ENCODE data around the gene VIPAS39. TPM values are rescaled to one million over a fixed set of nuclear protein-coding genes. Genes with fewer than 3 reads are reported as not detected.

Gene VIPAS39
- total RNA-seq, 1 donor: 29.8 TPM

DNA sequence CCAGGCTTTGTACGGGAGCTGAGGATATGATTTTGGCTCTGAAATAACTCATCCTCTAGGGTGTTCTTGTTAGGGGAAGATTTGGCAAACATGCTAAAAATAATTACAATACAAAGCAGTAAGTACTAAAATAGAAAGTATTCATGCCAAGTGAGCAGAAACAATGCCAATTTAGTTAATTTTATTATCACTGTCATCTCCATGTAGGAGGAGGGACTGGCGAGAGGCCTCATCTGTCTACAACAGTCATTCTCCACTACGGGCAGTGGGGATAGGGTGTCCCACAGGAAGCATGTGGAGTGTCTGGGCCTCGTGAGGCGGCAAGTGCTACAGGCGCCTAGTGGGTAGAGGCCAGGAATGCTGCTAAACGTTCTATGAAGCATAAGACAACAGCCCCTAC lies 37.9 kb upstream of the VIPAS39 start:
- TF ChIP-seq, protein P1, sequence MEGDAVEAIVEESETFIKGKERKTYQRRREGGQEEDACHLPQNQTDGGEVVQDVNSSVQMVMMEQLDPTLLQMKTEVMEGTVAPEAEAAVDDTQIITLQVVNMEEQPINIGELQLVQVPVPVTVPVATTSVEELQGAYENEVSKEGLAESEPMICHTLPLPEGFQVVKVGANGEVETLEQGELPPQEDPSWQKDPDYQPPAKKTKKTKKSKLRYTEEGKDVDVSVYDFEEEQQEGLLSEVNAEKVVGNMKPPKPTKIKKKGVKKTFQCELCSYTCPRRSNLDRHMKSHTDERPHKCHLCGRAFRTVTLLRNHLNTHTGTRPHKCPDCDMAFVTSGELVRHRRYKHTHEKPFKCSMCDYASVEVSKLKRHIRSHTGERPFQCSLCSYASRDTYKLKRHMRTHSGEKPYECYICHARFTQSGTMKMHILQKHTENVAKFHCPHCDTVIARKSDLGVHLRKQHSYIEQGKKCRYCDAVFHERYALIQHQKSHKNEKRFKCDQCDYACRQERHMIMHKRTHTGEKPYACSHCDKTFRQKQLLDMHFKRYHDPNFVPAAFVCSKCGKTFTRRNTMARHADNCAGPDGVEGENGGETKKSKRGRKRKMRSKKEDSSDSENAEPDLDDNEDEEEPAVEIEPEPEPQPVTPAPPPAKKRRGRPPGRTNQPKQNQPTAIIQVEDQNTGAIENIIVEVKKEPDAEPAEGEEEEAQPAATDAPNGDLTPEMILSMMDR (IDR thresholded peaks at IDR 0.05; ENCODE audit: insufficient read depth, low read depth, low read length): no peak
- no peak overlapping the region for H3K4me3 ChIP-seq (ENCODE audit: low read depth, low read length)
- no peak for DNase-seq (ENCODE audit: low read depth)

DNA sequence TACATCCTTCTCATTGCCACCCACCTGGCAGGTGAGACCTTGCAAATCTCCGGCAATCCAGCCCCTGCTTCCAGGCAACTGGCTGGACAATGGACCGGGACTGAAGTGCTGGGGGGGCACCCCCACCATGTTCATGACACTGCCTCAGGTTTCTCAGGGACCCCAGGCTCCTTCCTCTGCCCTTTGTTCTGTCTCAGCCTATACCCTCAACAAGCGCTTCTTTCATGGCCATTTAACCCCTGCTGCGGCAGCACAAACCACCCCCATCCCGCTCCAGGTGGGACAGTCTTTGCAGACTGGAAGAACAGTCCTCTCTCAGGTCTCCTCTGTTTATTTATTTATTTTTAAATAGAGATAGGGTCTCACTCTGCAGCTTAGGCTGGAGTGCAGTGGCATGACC lies 33.7 kb upstream of the VIPAS39 start:
- no peak overlapping the region for H3K4me3 ChIP-seq (ENCODE audit: low read depth, low read length)
- no peak for DNase-seq (ENCODE audit: low read depth)
- TF ChIP-seq, protein P1 (IDR thresholded peaks at IDR 0.05; ENCODE audit: insufficient read depth, low read depth, low read length): no peak

DNA sequence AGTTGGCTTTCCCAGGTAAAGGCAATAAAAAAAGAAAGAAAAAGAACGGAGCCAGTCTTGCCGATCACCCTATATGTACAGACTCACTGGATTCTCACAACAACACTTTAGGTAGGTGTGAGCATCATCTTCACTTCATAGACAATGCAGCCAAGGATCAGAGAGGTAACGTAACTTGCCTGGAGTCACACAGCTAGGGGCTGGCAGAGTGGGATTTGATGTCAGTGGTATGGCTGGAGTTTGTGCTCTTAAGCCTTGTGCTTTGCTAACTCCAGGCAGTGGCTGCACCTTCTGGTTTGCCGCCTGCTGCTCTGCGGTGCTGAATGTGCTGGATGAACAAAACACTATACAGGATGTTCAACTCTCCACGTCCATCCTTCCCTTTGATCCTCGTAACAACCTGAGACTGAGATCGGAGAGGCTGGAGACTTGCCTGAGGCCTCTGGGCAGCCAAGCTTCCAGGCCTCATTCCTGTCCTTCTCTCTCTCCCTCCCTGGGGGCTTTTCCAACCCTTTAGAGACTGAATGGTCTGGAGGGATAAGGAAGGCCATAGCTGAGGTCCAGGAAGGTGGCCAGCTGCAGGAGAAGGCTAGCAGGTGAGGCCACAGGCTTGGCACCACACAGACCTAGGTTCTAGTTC lies 33.1 kb upstream of the VIPAS39 start:
- H3K4me3 ChIP-seq (ENCODE audit: low read depth, low read length): no peak overlapping the region
- TF ChIP-seq, protein P1 (IDR thresholded peaks at IDR 0.05; ENCODE audit: insufficient read depth, low read depth, low read length): no peak
- no peak for DNase-seq (ENCODE audit: low read depth)

DNA sequence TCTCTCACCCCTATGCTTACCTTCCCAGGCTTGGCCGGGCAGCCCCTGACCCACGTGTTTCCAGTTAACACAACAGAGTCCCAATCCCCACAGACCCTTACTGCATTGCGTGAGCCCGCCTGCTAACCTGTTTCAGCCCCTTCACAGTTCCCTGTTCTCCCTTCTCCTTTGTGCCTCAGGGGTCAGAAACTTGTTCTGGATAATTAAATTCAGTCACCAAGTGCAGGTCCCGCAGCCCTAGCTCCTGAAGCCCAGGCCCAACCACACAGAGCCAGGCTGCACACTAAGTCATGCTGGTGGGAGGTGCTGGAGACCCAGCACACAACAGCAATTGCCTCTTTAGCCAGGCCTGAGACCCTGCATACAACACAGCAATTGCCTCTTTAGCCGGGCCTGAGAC lies 31.6 kb upstream of the VIPAS39 start:
- TF ChIP-seq, protein P1 (IDR thresholded peaks at IDR 0.05; ENCODE audit: insufficient read depth, low read depth, low read length): no peak
- no peak overlapping the region for H3K4me3 ChIP-seq (ENCODE audit: low read depth, low read length)
- no peak for DNase-seq (ENCODE audit: low read depth)

DNA sequence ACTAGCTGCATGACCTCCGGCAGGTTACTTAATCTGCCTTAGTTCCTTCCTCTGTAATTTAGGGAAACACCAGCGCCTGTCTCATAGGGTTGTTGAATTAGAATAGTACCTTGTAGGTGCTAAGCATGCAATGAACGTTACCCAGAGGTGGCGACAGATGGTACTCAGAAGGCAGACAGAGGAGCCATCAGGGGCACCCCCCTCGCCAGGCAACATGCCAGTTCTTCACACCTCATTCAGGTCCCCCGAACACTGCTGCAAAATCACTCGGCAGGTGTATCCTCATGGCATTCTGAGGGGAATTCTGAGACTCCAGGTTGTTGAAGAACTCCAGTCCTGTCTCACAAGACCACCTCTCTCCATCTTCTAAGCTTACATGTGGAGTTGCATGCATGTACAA lies 31.2 kb upstream of the VIPAS39 start:
- H3K4me3 ChIP-seq (ENCODE audit: low read depth, low read length): no peak overlapping the region
- TF ChIP-seq, protein P1 (IDR thresholded peaks at IDR 0.05; ENCODE audit: insufficient read depth, low read depth, low read length): no peak
- DNase-seq (ENCODE audit: low read depth): no peak

DNA sequence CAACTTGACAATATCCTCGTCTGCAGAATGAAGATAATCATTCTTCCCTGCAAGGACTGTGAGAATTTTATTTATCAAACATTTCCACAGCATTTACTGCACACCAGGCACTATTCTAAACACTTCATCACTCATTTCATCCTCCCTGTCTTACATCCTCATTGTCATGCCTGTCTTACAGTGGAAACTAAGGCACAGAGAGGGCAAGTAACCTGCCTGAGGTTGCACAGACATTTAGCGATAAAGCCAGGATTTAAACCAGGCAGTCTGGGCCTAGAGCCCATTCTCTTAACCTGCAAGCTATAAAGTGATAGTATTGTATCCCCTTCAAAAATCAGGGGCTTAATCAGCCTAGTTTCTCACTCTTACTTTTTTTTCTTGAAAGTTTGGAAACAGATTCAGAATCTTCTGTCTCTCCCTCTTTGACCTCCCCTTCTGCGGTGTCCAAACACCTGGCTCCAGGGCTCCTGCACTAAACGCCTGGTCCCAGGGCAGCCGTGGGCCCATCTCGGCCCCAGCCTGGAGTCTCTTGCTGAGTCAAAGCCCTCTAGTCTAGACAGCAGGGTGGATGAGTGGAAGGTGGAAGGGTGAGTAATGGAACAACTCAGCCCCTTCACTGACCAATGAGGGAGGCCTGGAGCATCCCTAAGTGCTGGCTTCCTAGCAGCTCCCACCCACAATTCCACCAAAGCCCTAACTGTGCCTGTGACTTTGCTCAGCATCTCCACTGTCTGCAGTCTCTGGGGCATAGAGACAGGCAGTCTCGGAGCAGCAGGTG lies 28.7 kb upstream of the VIPAS39 start:
- DNase-seq (ENCODE audit: low read depth): no peak
- TF ChIP-seq, protein P1 (IDR thresholded peaks at IDR 0.05; ENCODE audit: insufficient read depth, low read depth, low read length): no peak
- no peak overlapping the region for H3K4me3 ChIP-seq (ENCODE audit: low read depth, low read length)
